ENCODE measurements around the gene SSH2. TPM values are rescaled to one million over a fixed set of nuclear protein-coding genes. Genes with fewer than 3 reads are reported as not detected.

SSH2 gene
- total RNA-seq, 1 donor from 2014 or later: 74.8 TPM

DNA sequence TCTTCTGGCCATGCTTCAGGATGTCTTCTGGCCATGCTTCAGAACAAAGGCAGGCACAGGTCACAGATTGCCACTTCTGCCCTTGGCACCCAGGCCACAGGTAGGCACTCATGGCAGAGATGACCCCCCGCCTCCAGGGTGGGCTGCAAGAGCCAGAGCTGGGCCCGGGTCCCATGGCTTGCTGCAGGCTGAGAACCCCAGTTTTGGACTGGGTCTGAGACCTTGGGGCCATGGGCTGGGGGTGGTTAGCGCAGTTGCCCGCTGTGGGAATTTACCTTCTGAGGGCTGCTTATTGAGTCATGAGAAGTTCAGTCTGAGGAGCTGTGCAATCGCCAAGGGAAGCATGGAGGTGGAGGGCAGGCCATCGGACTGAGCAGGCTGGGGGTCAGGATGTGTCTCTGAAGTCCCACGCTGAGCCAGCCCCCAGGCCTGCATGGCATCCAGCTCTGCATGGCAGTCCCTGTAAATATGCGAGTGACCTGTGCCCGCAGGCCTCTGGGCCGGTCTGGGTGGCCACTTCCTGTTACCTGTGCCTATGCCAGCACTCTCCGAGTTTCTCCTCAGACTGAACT lies 335.4 kb downstream of the SSH2 start:
- no peak for DNase-seq (ENCODE audit: extremely low read depth, low read depth, low spot score)

DNA sequence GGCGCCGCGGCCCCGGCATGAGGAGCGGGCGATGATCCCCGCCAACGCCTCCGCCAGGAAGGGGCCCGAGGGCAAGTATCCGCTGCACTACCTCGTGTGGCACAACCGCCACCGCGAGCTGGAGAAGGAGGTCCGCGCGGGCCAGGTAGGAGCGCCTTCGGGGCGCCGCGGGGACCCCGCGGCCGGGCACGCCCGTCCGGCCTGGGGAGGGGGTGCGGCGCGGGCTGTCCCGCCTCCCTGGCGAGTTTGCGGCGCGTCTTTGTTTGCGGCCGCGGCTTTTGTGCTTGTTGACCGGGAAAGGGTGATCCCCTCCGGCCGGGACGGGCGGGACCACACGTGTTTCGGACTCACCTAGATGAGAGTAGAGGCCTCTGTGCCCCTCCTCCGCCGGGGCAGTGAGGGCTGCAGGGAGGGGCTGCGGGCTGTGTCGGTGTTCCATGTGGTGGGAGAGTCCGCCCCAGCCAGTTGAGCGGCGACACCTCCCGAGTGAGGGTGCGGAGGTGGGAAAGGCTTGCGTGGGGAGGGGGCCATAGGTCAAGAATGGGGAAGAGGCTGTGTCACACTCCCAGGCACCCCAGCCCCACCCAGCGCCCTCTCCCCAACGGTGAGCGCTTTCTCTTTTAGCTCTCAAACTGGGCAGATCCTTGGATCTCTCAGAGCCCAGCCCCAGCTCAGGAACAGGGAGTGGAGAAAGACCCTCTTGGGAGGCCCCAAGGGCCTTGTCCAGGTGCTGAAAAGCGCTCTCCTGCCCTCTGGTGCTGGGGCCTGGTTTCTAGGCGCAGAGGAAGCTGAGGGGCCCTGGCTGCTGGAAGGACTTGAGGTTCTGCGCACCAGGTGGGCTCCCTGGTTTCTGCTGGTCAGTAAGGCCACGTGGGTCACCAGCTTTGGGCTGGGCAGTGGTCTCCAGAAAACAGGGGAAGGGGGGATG lies 336.2 kb downstream of the SSH2 start:
- DNase-seq (ENCODE audit: extremely low read depth, low read depth, low spot score): no peak

DNA sequence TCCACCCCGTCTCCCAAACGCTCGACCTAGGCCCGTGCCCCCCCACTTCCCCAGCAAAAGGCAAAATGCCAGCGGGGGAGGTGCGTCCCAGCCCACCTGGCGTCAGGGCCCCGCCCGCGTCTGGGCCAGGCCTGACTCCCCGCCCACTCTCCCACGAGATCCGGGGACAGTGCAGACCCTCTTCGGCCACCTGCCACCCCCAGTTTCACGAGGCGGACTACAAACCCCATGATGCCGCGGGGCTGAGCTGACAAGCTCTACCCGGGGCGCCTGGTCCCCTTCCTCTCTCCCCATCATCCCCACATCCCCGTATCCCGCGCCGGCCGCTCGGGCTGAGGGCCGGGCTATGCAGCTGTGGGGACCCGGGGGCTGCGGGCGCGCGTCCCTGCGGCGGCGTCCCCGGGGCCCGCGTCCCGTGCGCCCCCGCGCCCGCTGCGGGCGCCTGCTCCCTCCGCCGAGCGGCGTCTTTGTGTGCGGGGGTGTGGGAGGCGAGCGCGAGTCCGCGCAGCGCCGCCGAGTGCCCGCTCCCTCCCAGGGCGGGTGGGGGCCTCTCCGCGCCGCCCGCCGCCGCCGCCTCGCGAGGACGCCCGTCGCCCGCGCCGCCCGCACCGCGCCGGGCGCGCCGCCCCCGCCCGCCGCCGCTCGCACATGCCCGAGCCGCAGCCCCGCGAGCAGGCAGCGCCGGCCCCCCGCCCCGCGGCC lies 337.0 kb downstream of the SSH2 start, which contains the start of gene ANKRD13B:
Gene ANKRD13B, plus strand, starts transcription at position 283 of the 702 bp plus-strand sequence. CDS start 490 bp downstream, outside the sequence.
- DNase-seq (ENCODE audit: extremely low read depth, low read depth, low spot score): no peak

- DNase-seq (ENCODE audit: extremely low read depth, low read depth, low spot score): no peak
Measured at GRCh38 chr17:29591737-29592608, 338.1 kb downstream of the SSH2 start.

GRCh38 chr17:29591146-29591736 lies 338.8 kb downstream of the SSH2 start:
- no peak for DNase-seq (ENCODE audit: extremely low read depth, low read depth, low spot score)

- DNase-seq (ENCODE audit: extremely low read depth, low read depth, low spot score): no peak
Measured at GRCh38 chr17:29590411-29591145, 339.4 kb downstream of the SSH2 start.

DNA sequence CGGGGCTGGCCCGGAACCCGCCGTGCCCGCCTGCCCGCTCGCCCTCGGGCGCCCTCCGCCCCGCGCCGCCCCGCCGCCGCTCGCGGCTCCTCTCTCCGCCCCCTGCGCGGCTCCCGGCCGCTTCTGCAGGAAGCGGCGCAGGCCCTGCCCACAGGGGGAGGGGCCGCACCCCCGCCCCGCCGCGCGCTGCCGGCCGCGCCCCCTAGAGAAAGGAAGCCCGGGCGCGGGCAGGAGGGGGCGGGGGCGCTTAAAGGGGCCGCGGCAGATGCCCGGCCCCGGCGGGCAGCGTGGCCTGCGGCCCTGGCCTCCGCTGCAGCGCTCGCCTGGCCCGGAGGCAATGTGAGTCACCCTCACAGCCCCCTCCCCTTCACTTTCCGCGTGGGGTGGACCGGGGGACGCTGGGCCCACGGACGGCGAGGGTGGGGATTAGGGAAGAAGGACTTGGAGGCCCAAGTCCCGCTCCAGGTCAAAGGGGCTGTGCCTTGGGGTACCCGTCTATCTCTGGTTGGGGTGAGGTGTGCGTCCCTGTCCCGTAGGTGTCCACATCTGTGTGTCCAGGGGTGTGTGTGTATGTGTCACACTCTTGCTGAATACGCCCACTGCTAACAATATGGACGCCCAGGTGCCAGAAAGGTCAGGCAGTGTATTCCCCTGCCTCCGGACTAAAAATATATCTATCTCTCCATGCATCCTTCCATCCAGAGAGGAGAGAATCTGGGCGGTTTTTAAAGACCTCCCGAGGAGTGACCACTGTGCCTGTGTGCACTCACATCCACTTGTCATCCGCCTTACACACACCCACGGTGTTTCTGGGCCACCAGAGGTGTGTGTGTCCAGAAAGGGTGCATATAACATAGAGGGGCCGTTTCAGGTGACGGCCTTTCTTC lies 340.3 kb downstream of the SSH2 start, which contains the start of gene GIT1:
Gene GIT1, minus strand, starts transcription at position 125 of the 887 bp plus-strand sequence. CDS start 270 bp downstream, outside the sequence.
- no peak for DNase-seq (ENCODE audit: extremely low read depth, low read depth, low spot score)

DNA sequence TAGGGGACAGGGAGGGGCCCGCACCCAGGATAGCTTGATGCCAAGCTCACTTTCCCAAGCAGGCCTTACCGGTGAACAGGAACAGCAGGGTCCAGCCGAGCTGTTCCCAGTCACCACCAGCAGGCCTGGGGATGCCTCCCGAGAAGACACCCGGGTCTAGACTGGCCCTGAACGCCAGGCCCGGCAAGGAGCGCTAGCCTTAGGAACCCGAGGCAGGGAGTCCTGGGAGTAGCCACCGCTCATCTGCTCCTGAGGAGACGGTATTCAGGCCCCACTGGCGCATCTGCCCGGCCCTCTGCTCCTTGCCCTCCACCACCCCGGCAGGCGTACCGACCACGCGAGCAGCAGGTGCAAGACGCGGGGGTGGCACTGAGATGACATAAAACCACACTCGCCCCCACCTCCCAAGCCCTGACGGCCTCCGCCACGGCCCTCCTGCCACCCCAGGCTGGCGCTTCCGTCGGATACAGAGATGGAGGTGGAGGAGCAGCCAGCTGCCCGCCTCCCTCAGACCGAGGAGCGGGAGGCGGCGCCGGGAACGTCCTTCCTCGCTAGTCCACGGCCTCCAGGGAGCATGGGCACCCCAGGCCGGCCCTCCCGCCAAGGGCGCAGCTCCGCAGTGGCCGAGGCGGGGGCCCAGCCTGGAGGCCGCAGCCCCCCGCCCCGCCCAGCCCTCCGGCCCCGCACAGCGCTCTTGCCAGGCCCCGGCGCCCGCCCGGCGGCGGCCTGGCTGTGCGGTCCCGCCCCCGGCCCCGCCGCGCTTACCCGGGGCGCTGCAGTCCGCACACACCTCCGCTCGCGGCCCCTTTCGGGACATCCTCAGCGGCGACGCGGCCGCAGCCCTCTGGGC lies 341.2 kb downstream of the SSH2 start:
- DNase-seq (ENCODE audit: extremely low read depth, low read depth, low spot score): no peak

GRCh38 chr17:29588017-29588561 lies 341.9 kb downstream of the SSH2 start:
- DNase-seq (ENCODE audit: extremely low read depth, low read depth, low spot score): no peak

DNA sequence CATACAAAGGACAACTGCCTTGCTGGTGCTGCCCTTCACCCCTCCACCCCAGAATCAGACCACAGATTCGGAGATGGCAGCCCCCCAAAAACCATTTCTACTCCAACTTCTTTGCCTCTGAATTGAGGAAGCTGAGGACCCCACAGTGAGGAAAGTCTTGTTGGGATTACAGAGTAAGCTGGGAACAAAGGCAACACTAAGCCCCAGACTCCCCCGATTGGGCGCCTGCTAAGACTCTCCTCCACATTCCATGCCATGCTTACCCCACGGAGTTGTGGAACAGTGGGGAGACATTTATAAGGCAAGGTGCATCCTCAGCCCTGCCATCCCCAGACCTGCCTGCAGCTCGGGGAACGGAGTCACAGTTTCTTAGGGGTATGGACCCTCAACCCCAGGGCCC lies 342.4 kb downstream of the SSH2 start:
- no peak for DNase-seq (ENCODE audit: extremely low read depth, low read depth, low spot score)

- no peak for DNase-seq (ENCODE audit: extremely low read depth, low read depth, low spot score)
Measured at GRCh38 chr17:29586676-29587469, 343.2 kb downstream of the SSH2 start.

DNA sequence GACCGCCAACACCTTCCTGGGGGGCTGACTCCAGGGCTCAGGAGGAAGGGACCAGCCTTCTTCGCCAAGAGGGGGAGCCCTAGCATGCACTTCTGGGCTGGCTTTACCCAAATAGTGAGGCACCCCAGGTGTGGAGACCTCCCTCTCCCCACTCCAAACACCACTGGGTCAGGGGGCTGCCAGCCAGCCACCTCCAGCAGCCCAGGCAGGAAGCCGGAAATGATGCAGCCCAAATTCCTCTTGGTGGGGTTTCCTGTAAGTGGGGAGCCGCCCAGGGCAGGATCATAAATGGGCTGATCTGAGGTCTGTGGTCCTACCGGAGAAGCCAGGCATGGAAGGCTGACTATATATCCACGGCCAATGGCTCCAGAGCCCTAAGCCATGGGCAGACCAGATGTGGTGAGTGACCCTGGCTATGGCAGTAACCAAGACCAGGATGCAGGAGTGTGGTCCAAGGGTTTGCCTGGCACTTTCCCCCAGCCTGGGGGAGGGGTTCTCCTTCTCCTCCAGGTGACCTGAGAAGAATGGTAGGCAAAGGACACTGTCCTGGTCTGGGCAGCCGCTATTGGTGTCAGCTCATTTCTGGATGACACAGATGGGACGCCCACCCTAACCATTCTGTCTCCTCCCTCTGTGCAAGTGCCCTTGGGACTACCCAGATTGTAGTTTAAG lies 344.8 kb downstream of the SSH2 start:
- no peak for DNase-seq (ENCODE audit: extremely low read depth, low read depth, low spot score)

GRCh38 chr17:29584452-29585079 lies 345.5 kb downstream of the SSH2 start:
- DNase-seq (ENCODE audit: extremely low read depth, low read depth, low spot score): no peak

DNA sequence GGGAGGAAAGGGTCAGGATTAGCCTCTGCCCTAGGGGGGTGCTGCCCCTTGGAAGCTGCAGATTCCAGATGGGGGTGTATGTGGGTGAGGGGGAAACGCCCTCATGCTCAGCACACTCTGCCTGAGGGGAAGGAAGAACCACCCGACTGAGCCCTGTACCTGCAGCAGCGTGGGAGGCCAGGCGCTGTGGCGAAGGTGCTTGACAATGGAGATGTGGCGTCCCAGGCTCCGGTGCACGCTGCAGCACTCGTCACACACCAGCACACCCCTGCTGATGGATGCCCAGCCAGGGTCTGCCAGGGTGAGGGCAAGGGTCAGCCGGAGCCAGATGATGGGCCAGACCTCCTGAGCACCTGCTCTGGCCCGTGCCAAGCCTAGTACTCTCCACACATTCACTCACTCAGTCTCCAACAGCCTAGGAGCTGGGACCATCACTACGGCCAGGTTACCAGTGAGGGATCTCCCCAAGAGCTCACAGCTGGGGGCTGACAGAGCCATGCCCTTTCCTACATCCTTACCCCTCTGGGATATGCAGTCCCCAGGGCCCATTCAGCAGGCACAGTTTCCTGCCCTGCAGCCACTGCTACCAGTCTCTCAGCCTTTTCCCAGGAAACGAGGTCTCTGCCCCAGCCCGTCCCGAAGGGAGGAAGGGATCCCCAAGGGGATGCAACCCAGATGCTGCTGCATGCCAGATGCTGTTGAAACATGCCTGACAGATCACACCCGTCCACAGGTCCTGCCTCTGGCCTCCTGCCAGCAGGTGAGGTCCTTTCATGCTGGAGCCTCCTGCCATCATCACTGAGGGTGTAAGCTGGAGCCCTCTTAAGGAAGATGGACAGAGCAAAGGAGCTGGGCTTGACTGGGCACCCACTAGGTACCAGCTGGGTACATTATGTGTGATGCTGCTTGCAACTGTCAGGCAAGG lies 346.4 kb downstream of the SSH2 start:
- no peak for DNase-seq (ENCODE audit: extremely low read depth, low read depth, low spot score)
